D721Med (cell line): ENCODE results near the gene SPTA1.

Experiments used
- DNase-seq: peaks from one replicate; pipeline ENCODE4 v3.0.0; 2011; ENCODE audit warnings: low spot score; ENCODE audit not compliant: insufficient read length
- FAIRE-seq: peaks from 2 replicates; lab custom pipeline; 2011; peaks lifted over from hg19 to GRCh38; lab: Jason Lieb, UNC
- TF ChIP-seq, protein P1 (sequence below): IDR thresholded peaks from 2 replicates; pipeline ENCODE4 v1.5.1; 2012; ENCODE audit warnings: mild to moderate bottlenecking, control low read depth; ENCODE audit not compliant: insufficient read depth; ENCODE audit errors: missing control alignments

The SPTA1 gene

GRCh38 chr1:158687037-158687436 lies 522 bp upstream of the SPTA1 start:
- DNase-seq = no peak
- TF ChIP-seq, protein P1, sequence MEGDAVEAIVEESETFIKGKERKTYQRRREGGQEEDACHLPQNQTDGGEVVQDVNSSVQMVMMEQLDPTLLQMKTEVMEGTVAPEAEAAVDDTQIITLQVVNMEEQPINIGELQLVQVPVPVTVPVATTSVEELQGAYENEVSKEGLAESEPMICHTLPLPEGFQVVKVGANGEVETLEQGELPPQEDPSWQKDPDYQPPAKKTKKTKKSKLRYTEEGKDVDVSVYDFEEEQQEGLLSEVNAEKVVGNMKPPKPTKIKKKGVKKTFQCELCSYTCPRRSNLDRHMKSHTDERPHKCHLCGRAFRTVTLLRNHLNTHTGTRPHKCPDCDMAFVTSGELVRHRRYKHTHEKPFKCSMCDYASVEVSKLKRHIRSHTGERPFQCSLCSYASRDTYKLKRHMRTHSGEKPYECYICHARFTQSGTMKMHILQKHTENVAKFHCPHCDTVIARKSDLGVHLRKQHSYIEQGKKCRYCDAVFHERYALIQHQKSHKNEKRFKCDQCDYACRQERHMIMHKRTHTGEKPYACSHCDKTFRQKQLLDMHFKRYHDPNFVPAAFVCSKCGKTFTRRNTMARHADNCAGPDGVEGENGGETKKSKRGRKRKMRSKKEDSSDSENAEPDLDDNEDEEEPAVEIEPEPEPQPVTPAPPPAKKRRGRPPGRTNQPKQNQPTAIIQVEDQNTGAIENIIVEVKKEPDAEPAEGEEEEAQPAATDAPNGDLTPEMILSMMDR = no peak
- no peak for FAIRE-seq

- TF ChIP-seq, protein P1 = no peak
- no peak for DNase-seq
- no peak for FAIRE-seq
Observed at GRCh38 chr1:158685085-158685484, 1.4 kb downstream of the SPTA1 start.

- FAIRE-seq = no peak
- TF ChIP-seq, protein P1 = no peak
- DNase-seq = no peak
Observed at GRCh38 chr1:158681606-158682005, 4.9 kb downstream of the SPTA1 start.

GRCh38 chr1:158679289-158679688 lies 7.2 kb downstream of the SPTA1 start:
- TF ChIP-seq, protein P1 = no peak
- FAIRE-seq = no peak
- DNase-seq = no peak

- TF ChIP-seq, protein P1 = no peak
- no peak for FAIRE-seq
- no peak for DNase-seq
Observed at GRCh38 chr1:158675563-158676323, 10.8 kb downstream of the SPTA1 start.

DNA sequence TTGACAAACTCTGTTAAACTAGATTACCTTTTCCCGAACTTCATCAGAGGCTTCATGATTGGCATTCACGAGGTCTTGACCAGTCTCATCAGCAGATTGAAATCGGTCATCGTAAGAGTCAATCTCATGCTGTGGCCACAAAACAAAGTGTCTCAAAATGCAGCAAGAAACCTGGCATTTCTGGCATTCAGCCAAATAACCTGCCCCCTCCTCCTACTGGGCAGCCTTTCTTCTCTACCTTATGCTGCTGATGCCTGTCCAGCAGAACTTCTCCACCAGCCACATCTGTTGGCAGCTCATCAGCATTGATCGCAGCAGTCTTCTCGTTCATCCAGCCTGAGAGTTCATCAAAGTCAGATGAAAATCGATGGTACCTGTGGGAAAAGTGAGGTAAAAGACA lies 12.2 kb downstream of the SPTA1 start:
- TF ChIP-seq, protein P1 = no peak
- FAIRE-seq (no peak), DNase-seq (no peak)

DNA sequence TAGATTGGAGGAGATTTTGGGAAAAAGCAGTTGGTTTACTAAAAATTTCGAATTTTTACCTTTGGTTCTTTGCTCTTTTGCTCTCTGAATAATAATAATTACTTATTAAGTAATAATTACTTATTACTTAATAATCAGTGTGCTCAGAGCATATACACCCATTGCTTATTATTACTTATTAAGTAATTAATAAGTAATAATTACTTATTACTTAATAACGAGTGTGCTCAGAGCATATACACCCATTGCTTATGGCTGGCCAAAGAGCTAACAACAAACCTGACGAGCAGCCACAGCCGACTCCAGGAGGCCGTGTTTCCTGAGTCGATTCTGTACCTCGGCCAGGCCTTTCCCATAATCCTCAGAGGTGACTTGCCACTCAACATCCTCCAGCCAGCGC lies 20.5 kb downstream of the SPTA1 start:
- DNase-seq (no peak), FAIRE-seq (no peak)
- TF ChIP-seq, protein P1 = no peak
